NT2/D1 (cell line): Measurements from ENCODE around the gene LTF.

Source experiments
- DNase-seq: peaks from one replicate; pipeline ENCODE4 v3.0.0-alpha.2; 2011; ENCODE audit warnings: low read depth, low spot score
- H3K27me3 ChIP-seq: 2 replicates; pipeline ENCODE4 v1.6.0; 2011; ENCODE audit warnings: mild to moderate bottlenecking; ENCODE audit not compliant: insufficient read length, insufficient read depth
- H3K36me3 ChIP-seq: 2 replicates; pipeline ENCODE4 v1.6.1; 2011; ENCODE audit warnings: mild to moderate bottlenecking, low read length, mixed read lengths; ENCODE audit not compliant: insufficient read depth, insufficient read length
- H3K4me1 ChIP-seq: 2 replicates; pipeline ENCODE4 v1.5.1; 2011; ENCODE audit not compliant: insufficient read depth, insufficient read length
- H3K4me3 ChIP-seq: 2 replicates; pipeline ENCODE4 v1.5.1; 2011; ENCODE audit warnings: low read depth; ENCODE audit not compliant: insufficient read length
- H3K9ac ChIP-seq: 2 replicates; pipeline ENCODE4 v1.6.0; 2011; ENCODE audit warnings: low read depth; ENCODE audit not compliant: insufficient read length
- H3K9me3 ChIP-seq: 2 replicates; pipeline ENCODE4 v1.5.1; 2011; ENCODE audit warnings: mild to moderate bottlenecking, low read length; ENCODE audit not compliant: insufficient read depth
- SUZ12 ChIP-seq: IDR thresholded peaks from 2 replicates; pipeline ENCODE4 v1.6.1; 2011; ENCODE audit not compliant: insufficient read length, insufficient read depth; ENCODE audit errors: extremely low read depth
- YY1 ChIP-seq: IDR thresholded peaks from 2 replicates; pipeline ENCODE4 v1.6.1; 2011; ENCODE audit not compliant: insufficient read length, insufficient read depth
- ZNF274 ChIP-seq: IDR thresholded peaks from 2 replicates; pipeline ENCODE4 v1.6.1; 2011; ENCODE audit warnings: mild to moderate bottlenecking, low read depth, low read length

The LTF gene

GRCh38 chr3:46488735-46489361, 24.1 kb upstream of the LTF start:
- Histone ChIP-seq H3K9me3 (peaks cover 5% of the 10 kb centered on the region; the same call in 1 of the 2 replicates), H3K9ac (no peak overlapping the region), H3K4me1 (peaks cover 2% of the 10 kb centered on the region), H3K36me3 (no peaks in the 10 kb centered on the region), H3K4me3 (peak overlapping the region; percentile 16), H3K27me3 (peaks cover 12% of the 10 kb centered on the region)
- TF ChIP-seq SUZ12 (no peak), YY1 (no peak), ZNF274 (no peak)
- peak; percentile 96 for DNase-seq

GRCh38 chr3:46485779-46486175, 21.1 kb upstream of the LTF start:
- no peak overlapping the region for H3K4me3 ChIP-seq
- DNase-seq = no peak
- no peaks in the 10 kb centered on the region for H3K36me3 ChIP-seq
- H3K27me3 ChIP-seq = peaks cover 12% of the 10 kb centered on the region
- H3K9me3 ChIP-seq = no peaks in the 10 kb centered on the region; the same call in 1 of the 2 replicates
- H3K9ac ChIP-seq = no peak overlapping the region
- H3K4me1 ChIP-seq = peaks cover 2% of the 10 kb centered on the region
- TF ChIP-seq YY1 = no peak
- no peak for TF ChIP-seq SUZ12
- TF ChIP-seq ZNF274 = no peak

GRCh38 chr3:46484911-46485778, 20.4 kb upstream of the LTF start:
- no peaks in the 10 kb centered on the region for H3K36me3 ChIP-seq
- H3K9me3 ChIP-seq = no peaks in the 10 kb centered on the region; the same call in 1 of the 2 replicates
- DNase-seq = no peak
- TF ChIP-seq ZNF274 = no peak
- TF ChIP-seq SUZ12 = no peak
- no peak for TF ChIP-seq YY1
- H3K4me1 ChIP-seq = peaks cover 2% of the 10 kb centered on the region
- H3K9ac ChIP-seq = no peak overlapping the region
- peaks cover 12% of the 10 kb centered on the region for H3K27me3 ChIP-seq
- no peak overlapping the region for H3K4me3 ChIP-seq

GRCh38 chr3:46484388-46484787, 19.7 kb upstream of the LTF start:
- Histone ChIP-seq H3K4me1 (peaks cover 2% of the 10 kb centered on the region), H3K27me3 (peaks cover 6% of the 10 kb centered on the region), H3K9me3 (no peaks in the 10 kb centered on the region; the same call in 1 of the 2 replicates), H3K36me3 (no peaks in the 10 kb centered on the region), H3K9ac (no peak overlapping the region), H3K4me3 (no peak overlapping the region)
- no peak for DNase-seq
- TF ChIP-seq SUZ12 (no peak), ZNF274 (no peak), YY1 (no peak)

- no peak overlapping the region for H3K9ac ChIP-seq
- no peak overlapping the region for H3K4me3 ChIP-seq
- H3K4me1 ChIP-seq = peaks cover 2% of the 10 kb centered on the region
- no peaks in the 10 kb centered on the region for H3K36me3 ChIP-seq
- H3K27me3 ChIP-seq = peaks cover under 1% of the 10 kb centered on the region
- no peaks in the 10 kb centered on the region; the same call in 1 of the 2 replicates for H3K9me3 ChIP-seq
- TF ChIP-seq SUZ12 (no peak), YY1 (no peak), ZNF274 (no peak)
- no peak for DNase-seq
These were observed 19.1 kb upstream of the LTF start for GRCh38 chr3:46483825-46484224.

GRCh38 chr3:46482632-46483350, 18.1 kb upstream of the LTF start:
- H3K4me3 ChIP-seq = no peak overlapping the region
- H3K9me3 ChIP-seq = no peaks in the 10 kb centered on the region; the same call in 1 of the 2 replicates
- peaks cover 2% of the 10 kb centered on the region for H3K4me1 ChIP-seq
- no peaks in the 10 kb centered on the region for H3K36me3 ChIP-seq
- H3K9ac ChIP-seq = no peak overlapping the region
- H3K27me3 ChIP-seq = no peaks in the 10 kb centered on the region
- TF ChIP-seq ZNF274 (no peak), YY1 (no peak), SUZ12 (no peak)
- no peak for DNase-seq
